ENCODE data around the gene SLC22A23. TPM values are rescaled to one million over a fixed set of nuclear protein-coding genes. Genes with fewer than 3 reads are reported as not detected.
A peak's percentile ranks its signal among the peaks of the same experiment; 100 is the strongest.

The SLC22A23 gene
- total and polyA plus RNA-seq, 2 experiments from 2014 or later = 6.1 to 38.3 TPM

GRCh38 chr6:3328145-3328544, 128.7 kb downstream of the SLC22A23 start:
- H3K4me1 ChIP-seq (ENCODE audit: insufficient read depth) = peaks cover 24% of the 10 kb centered on the region
- DNase-seq (ENCODE audit: low spot score) = no peak
- H3K4me1 Mint-ChIP-seq = peaks cover 79% of the 10 kb centered on the region
- peaks cover 7% of the 10 kb centered on the region; the same call in 1 of the 2 replicates for H3F3A ChIP-seq (replicated peaks; ENCODE audit: low read depth)
- no peaks in the 10 kb centered on the region for H3K27me3 ChIP-seq (ENCODE audit: insufficient read depth)
- no peak overlapping the region; the same call in 1 of the 2 replicates for H3K27ac ChIP-seq (ENCODE audit: low read depth)
- peaks cover 66% of the 10 kb centered on the region for H3K79me2 ChIP-seq (replicated peaks; ENCODE audit: insufficient read depth)
- no peaks in the 10 kb centered on the region for H3K9me3 Mint-ChIP-seq
- peaks cover 7% of the 10 kb centered on the region; the same call in 1 of the 3 replicates for H3K36me3 Mint-ChIP-seq (ENCODE audit: low read depth)
- H2AFZ ChIP-seq = no peak overlapping the region
- TF ChIP-seq ZNF114 (CRISPR knock-in tag; IDR thresholded peaks at IDR 0.05) = no peak
- TF ChIP-seq NANOG (IDR thresholded peaks at IDR 0.05; ENCODE audit: borderline replicate concordance) = no peak
- TF ChIP-seq, protein P1, sequence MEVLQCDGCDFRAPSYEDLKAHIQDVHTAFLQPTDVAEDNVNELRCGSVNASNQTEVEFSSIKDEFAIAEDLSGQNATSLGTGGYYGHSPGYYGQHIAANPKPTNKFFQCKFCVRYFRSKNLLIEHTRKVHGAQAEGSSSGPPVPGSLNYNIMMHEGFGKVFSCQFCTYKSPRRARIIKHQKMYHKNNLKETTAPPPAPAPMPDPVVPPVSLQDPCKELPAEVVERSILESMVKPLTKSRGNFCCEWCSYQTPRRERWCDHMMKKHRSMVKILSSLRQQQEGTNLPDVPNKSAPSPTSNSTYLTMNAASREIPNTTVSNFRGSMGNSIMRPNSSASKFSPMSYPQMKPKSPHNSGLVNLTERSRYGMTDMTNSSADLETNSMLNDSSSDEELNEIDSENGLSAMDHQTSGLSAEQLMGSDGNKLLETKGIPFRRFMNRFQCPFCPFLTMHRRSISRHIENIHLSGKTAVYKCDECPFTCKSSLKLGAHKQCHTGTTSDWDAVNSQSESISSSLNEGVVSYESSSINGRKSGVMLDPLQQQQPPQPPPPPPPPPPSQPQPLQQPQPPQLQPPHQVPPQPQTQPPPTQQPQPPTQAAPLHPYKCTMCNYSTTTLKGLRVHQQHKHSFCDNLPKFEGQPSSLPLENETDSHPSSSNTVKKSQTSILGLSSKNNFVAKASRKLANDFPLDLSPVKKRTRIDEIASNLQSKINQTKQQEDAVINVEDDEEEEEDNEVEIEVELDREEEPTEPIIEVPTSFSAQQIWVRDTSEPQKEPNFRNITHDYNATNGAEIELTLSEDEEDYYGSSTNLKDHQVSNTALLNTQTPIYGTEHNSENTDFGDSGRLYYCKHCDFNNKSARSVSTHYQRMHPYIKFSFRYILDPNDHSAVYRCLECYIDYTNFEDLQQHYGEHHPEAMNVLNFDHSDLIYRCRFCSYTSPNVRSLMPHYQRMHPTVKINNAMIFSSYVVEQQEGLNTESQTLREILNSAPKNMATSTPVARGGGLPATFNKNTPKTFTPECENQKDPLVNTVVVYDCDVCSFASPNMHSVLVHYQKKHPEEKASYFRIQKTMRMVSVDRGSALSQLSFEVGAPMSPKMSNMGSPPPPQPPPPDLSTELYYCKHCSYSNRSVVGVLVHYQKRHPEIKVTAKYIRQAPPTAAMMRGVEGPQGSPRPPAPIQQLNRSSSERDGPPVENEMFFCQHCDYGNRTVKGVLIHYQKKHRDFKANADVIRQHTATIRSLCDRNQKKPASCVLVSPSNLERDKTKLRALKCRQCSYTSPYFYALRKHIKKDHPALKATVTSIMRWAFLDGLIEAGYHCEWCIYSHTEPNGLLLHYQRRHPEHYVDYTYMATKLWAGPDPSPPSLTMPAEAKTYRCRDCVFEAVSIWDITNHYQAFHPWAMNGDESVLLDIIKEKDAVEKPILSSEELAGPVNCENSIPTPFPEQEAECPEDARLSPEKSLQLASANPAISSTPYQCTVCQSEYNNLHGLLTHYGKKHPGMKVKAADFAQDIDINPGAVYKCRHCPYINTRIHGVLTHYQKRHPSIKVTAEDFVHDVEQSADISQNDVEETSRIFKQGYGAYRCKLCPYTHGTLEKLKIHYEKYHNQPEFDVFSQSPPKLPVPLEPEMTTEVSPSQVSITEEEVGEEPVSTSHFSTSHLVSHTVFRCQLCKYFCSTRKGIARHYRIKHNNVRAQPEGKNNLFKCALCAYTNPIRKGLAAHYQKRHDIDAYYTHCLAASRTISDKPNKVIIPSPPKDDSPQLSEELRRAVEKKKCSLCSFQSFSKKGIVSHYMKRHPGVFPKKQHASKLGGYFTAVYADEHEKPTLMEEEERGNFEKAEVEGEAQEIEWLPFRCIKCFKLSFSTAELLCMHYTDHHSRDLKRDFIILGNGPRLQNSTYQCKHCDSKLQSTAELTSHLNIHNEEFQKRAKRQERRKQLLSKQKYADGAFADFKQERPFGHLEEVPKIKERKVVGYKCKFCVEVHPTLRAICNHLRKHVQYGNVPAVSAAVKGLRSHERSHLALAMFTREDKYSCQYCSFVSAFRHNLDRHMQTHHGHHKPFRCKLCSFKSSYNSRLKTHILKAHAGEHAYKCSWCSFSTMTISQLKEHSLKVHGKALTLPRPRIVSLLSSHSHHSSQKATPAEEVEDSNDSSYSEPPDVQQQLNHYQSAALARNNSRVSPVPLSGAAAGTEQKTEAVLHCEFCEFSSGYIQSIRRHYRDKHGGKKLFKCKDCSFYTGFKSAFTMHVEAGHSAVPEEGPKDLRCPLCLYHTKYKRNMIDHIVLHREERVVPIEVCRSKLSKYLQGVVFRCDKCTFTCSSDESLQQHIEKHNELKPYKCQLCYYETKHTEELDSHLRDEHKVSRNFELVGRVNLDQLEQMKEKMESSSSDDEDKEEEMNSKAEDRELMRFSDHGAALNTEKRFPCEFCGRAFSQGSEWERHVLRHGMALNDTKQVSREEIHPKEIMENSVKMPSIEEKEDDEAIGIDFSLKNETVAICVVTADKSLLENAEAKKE (CRISPR knock-in tag; IDR thresholded peaks at IDR 0.05) = no peak
- TF ChIP-seq, protein P2, sequence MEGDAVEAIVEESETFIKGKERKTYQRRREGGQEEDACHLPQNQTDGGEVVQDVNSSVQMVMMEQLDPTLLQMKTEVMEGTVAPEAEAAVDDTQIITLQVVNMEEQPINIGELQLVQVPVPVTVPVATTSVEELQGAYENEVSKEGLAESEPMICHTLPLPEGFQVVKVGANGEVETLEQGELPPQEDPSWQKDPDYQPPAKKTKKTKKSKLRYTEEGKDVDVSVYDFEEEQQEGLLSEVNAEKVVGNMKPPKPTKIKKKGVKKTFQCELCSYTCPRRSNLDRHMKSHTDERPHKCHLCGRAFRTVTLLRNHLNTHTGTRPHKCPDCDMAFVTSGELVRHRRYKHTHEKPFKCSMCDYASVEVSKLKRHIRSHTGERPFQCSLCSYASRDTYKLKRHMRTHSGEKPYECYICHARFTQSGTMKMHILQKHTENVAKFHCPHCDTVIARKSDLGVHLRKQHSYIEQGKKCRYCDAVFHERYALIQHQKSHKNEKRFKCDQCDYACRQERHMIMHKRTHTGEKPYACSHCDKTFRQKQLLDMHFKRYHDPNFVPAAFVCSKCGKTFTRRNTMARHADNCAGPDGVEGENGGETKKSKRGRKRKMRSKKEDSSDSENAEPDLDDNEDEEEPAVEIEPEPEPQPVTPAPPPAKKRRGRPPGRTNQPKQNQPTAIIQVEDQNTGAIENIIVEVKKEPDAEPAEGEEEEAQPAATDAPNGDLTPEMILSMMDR (conservative IDR thresholded peaks at IDR 0.05; ENCODE audit: low read depth in 2 of 2) = no peak
- no peak for TF ChIP-seq STAT1 (IDR thresholded peaks at IDR 0.05; ENCODE audit: unreplicated experiment)
- TF ChIP-seq REST (IDR thresholded peaks at IDR 0.05; ENCODE audit: unreplicated experiment) = no peak
- TF ChIP-seq ZNF331 (CRISPR knock-in tag; IDR thresholded peaks at IDR 0.05; ENCODE audit: low read depth) = no peak
- no peak for TF ChIP-seq EZH2phosphoT487 (IDR thresholded peaks at IDR 0.05; ENCODE audit: unreplicated experiment)
- TF ChIP-seq JUNB (IDR thresholded peaks at IDR 0.05; ENCODE audit: unreplicated experiment) = no peak
- no peak for TF ChIP-seq ETS1 (IDR thresholded peaks at IDR 0.05)
- no peak for TF ChIP-seq EZH2 (IDR thresholded peaks at IDR 0.05; ENCODE audit: low read depth, unreplicated experiment)
- no peak for TF ChIP-seq CREB1 (CRISPR knock-in tag; IDR thresholded peaks at IDR 0.05; ENCODE audit: low read depth)
- no peak for TF ChIP-seq POLR2AphosphoS5 (IDR thresholded peaks at IDR 0.05; ENCODE audit: low read depth)
- H4K20me1 ChIP-seq (replicated peaks; ENCODE audit: insufficient read depth) = 0 out of 2 replicates have a peak, but pooled peaks cover 11% of the 10 kb centered on the region
- H3K4me2 ChIP-seq = no peak overlapping the region
- H3K4me3 ChIP-seq = no peak overlapping the region
- no peaks in the 10 kb centered on the region for H3K9me2 ChIP-seq (ENCODE audit: insufficient read depth)
- ATAC-seq = no peak
- H3K27ac Mint-ChIP-seq = peak overlapping the region; percentile 5; the same call in 1 of the 2 replicates
- no peak overlapping the region; the same call in 2 of the 3 replicates for H3K4me3 Mint-ChIP-seq
- H3K36me3 ChIP-seq (ENCODE audit: insufficient read depth) = peaks cover 5% of the 10 kb centered on the region; the same call in 1 of the 2 replicates
- H3K27me3 Mint-ChIP-seq (ENCODE audit: insufficient read depth, low read depth, poor library complexity) = peaks cover 23% of the 10 kb centered on the region
